Neural cell (in vitro differentiated cells): ENCODE data around the gene WDR31. TPM values are rescaled to one million over a fixed set of nuclear protein-coding genes. Genes with fewer than 3 reads are reported as not detected.

ENCODE experiments used
- H2AFZ ChIP-seq: fragments of 200-600, 300-800 bp; sonication (generic), shearing (Covaris generic); 2 replicates; pipeline ENCODE4 v1.6.0; 2014; ENCODE audit warnings: low read depth, mild to moderate bottlenecking, antibody characterized with exemption, low read length, moderate library complexity
- H3F3A ChIP-seq: fragments of 200-600 bp; shearing (Covaris generic); 2 replicates; pipeline ENCODE4 v1.6.1; 2016; ENCODE audit warnings: mild to moderate bottlenecking, moderate library complexity, mixed read lengths, antibody characterized with exemption, low read length; ENCODE audit not compliant: insufficient read depth, poor library complexity, severe bottlenecking
- H3K27ac ChIP-seq: fragments of 200-600, 300-800 bp; sonication (generic), shearing (Covaris generic); 2 replicates; pipeline ENCODE4 v1.5.1; 2014; ENCODE audit warnings: mild to moderate bottlenecking, low read length, moderate library complexity
- H3K27me3 ChIP-seq: fragments of 300-800, 200-600 bp; sonication (generic), shearing (Covaris generic); 2 replicates; pipeline ENCODE4 v1.6.0; 2014; ENCODE audit warnings: mild to moderate bottlenecking, low read depth, low read length, moderate library complexity; ENCODE audit not compliant: insufficient read depth
- H3K36me3 ChIP-seq: fragments of 300-800, 200-600 bp; sonication (generic), shearing (Covaris generic); 2 replicates; pipeline ENCODE4 v1.5.1; 2014; ENCODE audit warnings: mild to moderate bottlenecking, antibody characterized with exemption, low read length, moderate library complexity; ENCODE audit not compliant: insufficient read depth
- H3K4me2 ChIP-seq: fragments of 300-800, 200-600 bp; sonication (generic), shearing (Covaris generic); 2 replicates; pipeline ENCODE4 v1.6.0; 2014; ENCODE audit warnings: mild to moderate bottlenecking, low read length
- H3K4me3 ChIP-seq: fragments of 300-800, 200-600 bp; sonication (generic), shearing (Covaris generic); 2 replicates; pipeline ENCODE4 v1.5.1; 2014; ENCODE audit warnings: mild to moderate bottlenecking, low read length, moderate library complexity
- H3K79me2 ChIP-seq: fragments of 200-600 bp; shearing (Covaris generic); replicated peaks from 2 replicates; pipeline ENCODE4 v1.6.0; 2014; ENCODE audit warnings: mild to moderate bottlenecking, low read length, moderate library complexity; ENCODE audit not compliant: insufficient read depth
- H3K9ac ChIP-seq: fragments of 300-800, 200-600 bp; sonication (generic), shearing (Covaris generic); 2 replicates; pipeline ENCODE4 v1.6.1; 2016; ENCODE audit warnings: mild to moderate bottlenecking, low read length, mixed read lengths
- H3K9me2 ChIP-seq: fragments of 200-600 bp; shearing (Covaris generic); 2 replicates; pipeline ENCODE4 v1.6.1; 2016; ENCODE audit warnings: mild to moderate bottlenecking, low read length, mixed read lengths; ENCODE audit not compliant: insufficient read depth
- H3K9me3 ChIP-seq: fragments of 200-600, 300-800 bp; sonication (generic), shearing (Covaris generic); 2 replicates; pipeline ENCODE4 v1.6.1; 2016; ENCODE audit warnings: mild to moderate bottlenecking, mixed run types, low read length, moderate library complexity, mixed read lengths
- H4K20me1 ChIP-seq: fragments of 200-600 bp; shearing (Covaris generic); 2 replicates; pipeline ENCODE4 v1.6.1; 2016; ENCODE audit warnings: mild to moderate bottlenecking, mixed run types; ENCODE audit not compliant: insufficient read depth
- CTCF ChIP-seq: fragments of 450-650 bp; IDR thresholded peaks from 2 replicates; pipeline ENCODE4 v1.5.1; 2014; ENCODE audit warnings: antibody characterized with exemption, mild to moderate bottlenecking, moderate library complexity; ENCODE audit not compliant: poor library complexity, severe bottlenecking
- EP300 ChIP-seq: fragments of 450-650 bp; conservative IDR thresholded peaks from 2 replicates; pipeline ENCODE4 v1.6.1; 2014; ENCODE audit warnings: antibody characterized with exemption, mild to moderate bottlenecking, moderate library complexity; ENCODE audit not compliant: poor library complexity, severe bottlenecking
- EZH2 ChIP-seq: fragments of 200-600, 300-800 bp; shearing (Covaris generic), sonication (generic); IDR thresholded peaks from 2 replicates; pipeline ENCODE4 v1.6.1; 2014; ENCODE audit warnings: antibody characterized with exemption, low read length, borderline replicate concordance, mild to moderate bottlenecking; ENCODE audit not compliant: insufficient read depth, poor library complexity, severe bottlenecking
- MXI1 ChIP-seq: fragments of 450-650 bp; conservative IDR thresholded peaks from 2 replicates; pipeline ENCODE4 v1.6.1; 2014; ENCODE audit warnings: antibody characterized with exemption, mild to moderate bottlenecking; ENCODE audit not compliant: poor library complexity, severe bottlenecking
- POLR2AphosphoS5 ChIP-seq: IDR thresholded peaks from 2 replicates; pipeline ENCODE4 v1.6.1; 2012
- RAD21 ChIP-seq: fragments of 450-650 bp; conservative IDR thresholded peaks from 2 replicates; pipeline ENCODE4 v1.6.1; 2014; ENCODE audit warnings: antibody characterized with exemption, mild to moderate bottlenecking, moderate library complexity
- SMC3 ChIP-seq: fragments of 450-650 bp; conservative IDR thresholded peaks from 2 replicates; pipeline ENCODE4 v1.6.1; 2014; ENCODE audit warnings: antibody characterized with exemption, mild to moderate bottlenecking, moderate library complexity; ENCODE audit not compliant: poor library complexity
- TAF1 ChIP-seq: IDR thresholded peaks from 2 replicates; pipeline ENCODE4 v1.6.1; 2012; ENCODE audit warnings: low read depth
- polyA plus RNA-seq: library from polyadenylated mRNA; depleted of rRNA; stranded (reverse); fragments of >200 nt; gene quantifications from 2 replicates; pipeline ENCODE4 v1.2.3, GENCODE V29; 2014
- TF ChIP-seq, protein P1 (sequence below): IDR thresholded peaks from 2 replicates; pipeline ENCODE4 v1.6.1; 2012; ENCODE audit warnings: borderline replicate concordance

The WDR31 gene
- polyA plus RNA-seq, 1 donor from 2014 or later: 0.59 TPM

DNA sequence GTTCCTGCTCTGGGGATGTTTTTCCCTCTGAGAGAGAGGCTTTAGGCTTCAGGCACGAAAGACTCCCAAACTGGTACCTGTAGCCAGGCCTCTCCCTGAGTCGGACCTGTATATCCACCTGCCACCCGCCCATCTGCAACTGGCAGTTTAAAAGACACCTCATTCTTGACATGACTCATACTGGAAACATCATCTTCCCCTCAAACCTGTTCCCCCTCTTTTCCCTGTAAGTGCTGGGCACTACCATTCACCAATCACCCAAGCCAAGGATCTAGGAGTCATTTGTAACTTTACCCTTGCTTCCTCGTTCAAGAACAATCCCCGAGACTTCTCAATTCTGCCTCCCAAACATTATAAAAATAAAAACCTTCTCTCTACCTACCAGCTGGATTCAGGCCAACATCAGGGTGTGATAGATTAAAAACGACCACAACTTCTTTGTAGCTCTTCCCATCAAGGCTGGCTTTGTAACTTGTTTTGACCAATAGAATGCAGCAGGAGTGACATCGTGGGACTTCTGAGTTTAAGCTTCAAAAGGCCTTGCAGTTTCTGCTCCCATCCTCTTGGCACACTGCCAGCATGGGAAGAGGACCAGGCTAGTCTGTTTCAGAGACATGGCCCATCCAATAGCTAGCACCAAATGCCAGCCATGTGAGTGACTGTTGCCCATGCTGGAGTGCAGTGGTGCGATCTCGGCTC is 1.8 kb upstream of the WDR31 start:
- Histone ChIP-seq H3K9me3 (no peaks in the 10 kb centered on the region), H3K79me2 (no peaks in the 10 kb centered on the region), H3K9ac (no peak overlapping the region), H3K9me2 (no peaks in the 10 kb centered on the region), H4K20me1 (no peaks in the 10 kb centered on the region), H3K4me3 (no peak overlapping the region), H3K4me2 (no peak overlapping the region), H3K36me3 (no peaks in the 10 kb centered on the region), H3F3A (no peaks in the 10 kb centered on the region), H3K27ac (no peak overlapping the region), H2AFZ (no peak overlapping the region), H3K27me3 (no peaks in the 10 kb centered on the region)
- TF ChIP-seq SMC3 (no peak), EP300 (no peak), CTCF (no peak), RAD21 (no peak), POLR2AphosphoS5 (no peak), TAF1 (no peak), MXI1 (no peak)

DNA sequence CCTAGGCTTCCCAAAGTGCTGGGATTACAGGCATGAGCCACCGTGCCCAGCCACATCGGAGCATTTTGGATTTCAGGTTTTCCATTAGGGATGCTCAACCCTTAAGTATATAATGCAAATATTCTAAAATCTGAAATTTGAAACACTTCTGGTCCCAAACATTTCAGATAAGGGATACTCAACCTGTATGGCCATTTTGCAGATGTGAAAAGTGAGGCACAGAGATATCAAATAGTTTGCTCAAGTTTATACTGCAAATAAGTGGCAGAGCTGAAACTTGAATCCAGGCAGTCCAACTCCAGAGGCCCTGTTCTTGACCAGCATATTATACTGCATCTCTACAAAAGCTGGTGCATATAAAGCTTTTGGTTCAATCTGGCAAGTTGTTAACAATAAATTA is 2.4 kb downstream of the WDR31 start:
- no peaks in the 10 kb centered on the region for H3K36me3 ChIP-seq
- no peak overlapping the region for H3K4me3 ChIP-seq
- no peaks in the 10 kb centered on the region for H3K79me2 ChIP-seq
- no peaks in the 10 kb centered on the region for H3F3A ChIP-seq
- no peak overlapping the region for H3K9ac ChIP-seq
- TF ChIP-seq SMC3: no peak
- no peak for TF ChIP-seq CTCF
- TF ChIP-seq EZH2: no peak
- no peak for TF ChIP-seq TAF1
- no peak for TF ChIP-seq EP300
- no peak for TF ChIP-seq MXI1
- no peak for TF ChIP-seq POLR2AphosphoS5
- TF ChIP-seq, protein P1, sequence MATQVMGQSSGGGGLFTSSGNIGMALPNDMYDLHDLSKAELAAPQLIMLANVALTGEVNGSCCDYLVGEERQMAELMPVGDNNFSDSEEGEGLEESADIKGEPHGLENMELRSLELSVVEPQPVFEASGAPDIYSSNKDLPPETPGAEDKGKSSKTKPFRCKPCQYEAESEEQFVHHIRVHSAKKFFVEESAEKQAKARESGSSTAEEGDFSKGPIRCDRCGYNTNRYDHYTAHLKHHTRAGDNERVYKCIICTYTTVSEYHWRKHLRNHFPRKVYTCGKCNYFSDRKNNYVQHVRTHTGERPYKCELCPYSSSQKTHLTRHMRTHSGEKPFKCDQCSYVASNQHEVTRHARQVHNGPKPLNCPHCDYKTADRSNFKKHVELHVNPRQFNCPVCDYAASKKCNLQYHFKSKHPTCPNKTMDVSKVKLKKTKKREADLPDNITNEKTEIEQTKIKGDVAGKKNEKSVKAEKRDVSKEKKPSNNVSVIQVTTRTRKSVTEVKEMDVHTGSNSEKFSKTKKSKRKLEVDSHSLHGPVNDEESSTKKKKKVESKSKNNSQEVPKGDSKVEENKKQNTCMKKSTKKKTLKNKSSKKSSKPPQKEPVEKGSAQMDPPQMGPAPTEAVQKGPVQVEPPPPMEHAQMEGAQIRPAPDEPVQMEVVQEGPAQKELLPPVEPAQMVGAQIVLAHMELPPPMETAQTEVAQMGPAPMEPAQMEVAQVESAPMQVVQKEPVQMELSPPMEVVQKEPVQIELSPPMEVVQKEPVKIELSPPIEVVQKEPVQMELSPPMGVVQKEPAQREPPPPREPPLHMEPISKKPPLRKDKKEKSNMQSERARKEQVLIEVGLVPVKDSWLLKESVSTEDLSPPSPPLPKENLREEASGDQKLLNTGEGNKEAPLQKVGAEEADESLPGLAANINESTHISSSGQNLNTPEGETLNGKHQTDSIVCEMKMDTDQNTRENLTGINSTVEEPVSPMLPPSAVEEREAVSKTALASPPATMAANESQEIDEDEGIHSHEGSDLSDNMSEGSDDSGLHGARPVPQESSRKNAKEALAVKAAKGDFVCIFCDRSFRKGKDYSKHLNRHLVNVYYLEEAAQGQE: no peak
- TF ChIP-seq RAD21: no peak
- H3K27ac ChIP-seq: no peak overlapping the region
- H3K9me3 ChIP-seq: no peaks in the 10 kb centered on the region
- H3K9me2 ChIP-seq: no peaks in the 10 kb centered on the region
- no peaks in the 10 kb centered on the region for H3K27me3 ChIP-seq
- no peak overlapping the region for H3K4me2 ChIP-seq
- H2AFZ ChIP-seq: no peak overlapping the region
- no peaks in the 10 kb centered on the region for H4K20me1 ChIP-seq
